AG04450 (cell line): ENCODE measurements around the gene PPP3CA. TPM values are rescaled to one million over a fixed set of nuclear protein-coding genes. Genes with fewer than 3 reads are reported as not detected.

ENCODE experiments used
- CTCF ChIA-PET: fragments of 300-600, 350-600 bp; formaldehyde crosslinking; extraction: SDS; loops from one replicate; lab custom pipeline; 2022; ENCODE audit warnings: antibody characterized with exemption, inconsistent platforms; lab: Charles Lee
- POLR2A ChIA-PET: fragments of 350-600 bp; formaldehyde crosslinking; extraction: SDS; loops from one replicate; lab custom pipeline; 2021; ENCODE audit warnings: antibody characterized with exemption, inconsistent platforms; lab: Yijun Ruan, JAX
- DNase-seq: peaks from one replicate; pipeline ENCODE4 v3.0.0-alpha.2; 2011; ENCODE audit warnings: low read depth, low spot score
- H3K27ac ChIP-seq: one replicate; pipeline ENCODE4 v1.5.1; 2012; ENCODE audit warnings: low read depth, low read length, control low read depth
- H3K27me3 ChIP-seq: one replicate; pipeline ENCODE4 v1.6.0; 2012; ENCODE audit warnings: low read length; ENCODE audit not compliant: control insufficient read depth, insufficient read depth
- H3K4me3 ChIP-seq: 2 replicates; pipeline ENCODE4 v1.5.1; 2011; ENCODE audit warnings: mild to moderate bottlenecking, low read depth, low read length, control low read depth
- H3K9me3 ChIP-seq: 2 replicates; pipeline ENCODE4 v1.5.1; 2012; ENCODE audit warnings: low read length; ENCODE audit not compliant: control insufficient read depth, insufficient read depth
- CTCF ChIP-seq: IDR thresholded peaks from 2 replicates; pipeline ENCODE4 v1.5.1; 2011; ENCODE audit warnings: low read depth, low read length, control low read depth, inconsistent platforms
- polyA plus RNA-seq: library from polyadenylated mRNA; depleted of rRNA; stranded (reverse); fragments of >200 nt; gene quantifications from 2 replicates; pipeline ENCODE4 v1.2.3, GENCODE V29; 2011

Gene PPP3CA
- polyA plus RNA-seq, 1 experiment = 38.7 TPM

GRCh38 chr4:101081695-101082369 lies 265.5 kb downstream of the PPP3CA start:
- CTCF ChIA-PET = no interaction called here
- TF ChIP-seq CTCF = no peak

GRCh38 chr4:101081166-101081565 lies 266.2 kb downstream of the PPP3CA start:
- DNase-seq = no peak
- Histone ChIP-seq H3K9me3 (no peaks in the 10 kb centered on the region), H3K27me3 (no peaks in the 10 kb centered on the region), H3K27ac (no peak overlapping the region), H3K4me3 (no peak overlapping the region)
- CTCF ChIA-PET = no interaction called here
- POLR2A ChIA-PET = no interaction called here
- TF ChIP-seq CTCF = no peak

More at GRCh38 chr4:101081695-101082369, 265.5 kb downstream of the PPP3CA start:
- POLR2A ChIA-PET = no interaction called here
- Histone ChIP-seq H3K27ac (no peak overlapping the region), H3K4me3 (no peak overlapping the region), H3K27me3 (no peaks in the 10 kb centered on the region), H3K9me3 (no peaks in the 10 kb centered on the region)
- no peak for DNase-seq

- ChIA-PET CTCF (no interaction called here), POLR2A (no interaction called here)
- Histone ChIP-seq H3K27me3 (no peaks in the 10 kb centered on the region), H3K9me3 (no peaks in the 10 kb centered on the region), H3K27ac (no peak overlapping the region), H3K4me3 (no peak overlapping the region)
- no peak for DNase-seq
- TF ChIP-seq CTCF = no peak
Measured at GRCh38 chr4:101078950-101079349, 268.4 kb downstream of the PPP3CA start.

GRCh38 chr4:101076032-101076431 lies 271.3 kb downstream of the PPP3CA start:
- no peak for TF ChIP-seq CTCF
- POLR2A ChIA-PET = no interaction called here
- Histone ChIP-seq H3K27ac (no peak overlapping the region), H3K9me3 (no peaks in the 10 kb centered on the region), H3K27me3 (no peaks in the 10 kb centered on the region), H3K4me3 (no peak overlapping the region)
- DNase-seq = no peak
- CTCF ChIA-PET = no interaction called here

GRCh38 chr4:101075536-101075935 lies 271.8 kb downstream of the PPP3CA start:
- no peak for TF ChIP-seq CTCF
- Histone ChIP-seq H3K9me3 (no peaks in the 10 kb centered on the region), H3K4me3 (no peak overlapping the region), H3K27me3 (no peaks in the 10 kb centered on the region), H3K27ac (no peak overlapping the region)
- ChIA-PET CTCF (no interaction called here), POLR2A (no interaction called here)
- no peak for DNase-seq
